GM18867 (cell line): ENCODE measurements around the gene SRGN.
"Not testable (repeated sequence)": the region's sequence is repeated elsewhere in the genome, so short reads cannot be mapped to it uniquely, and the experiment has no call there.

Experiments
- ATAC-seq: cut with Tn5 transposase; IDR thresholded peaks from one replicate; pipeline ENCODE4 v1.9.1; 2021; ENCODE audit warnings: mild to moderate bottlenecking, moderate library complexity; ENCODE audit not compliant: unreplicated experiment

Gene SRGN

DNA sequence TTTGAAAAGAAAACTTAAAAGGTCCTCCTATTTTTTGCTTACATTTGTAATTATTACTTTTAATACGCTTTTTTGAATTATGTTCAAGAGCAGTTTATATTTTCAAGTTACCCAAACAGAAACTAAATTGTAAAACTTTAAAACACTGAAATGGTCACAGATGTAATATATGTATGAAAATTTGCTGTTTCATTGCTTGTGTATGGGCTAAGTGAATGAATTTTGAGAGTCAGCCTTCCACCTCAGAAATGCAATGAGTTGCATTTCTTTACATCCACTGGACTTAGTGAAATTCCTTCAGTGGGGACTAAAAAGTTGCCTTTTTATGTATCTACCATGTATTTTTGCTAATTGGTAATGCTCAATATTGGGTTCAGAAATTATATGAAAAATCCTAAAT, 37.7 kb downstream of the SRGN start:
- no peak for ATAC-seq

DNA sequence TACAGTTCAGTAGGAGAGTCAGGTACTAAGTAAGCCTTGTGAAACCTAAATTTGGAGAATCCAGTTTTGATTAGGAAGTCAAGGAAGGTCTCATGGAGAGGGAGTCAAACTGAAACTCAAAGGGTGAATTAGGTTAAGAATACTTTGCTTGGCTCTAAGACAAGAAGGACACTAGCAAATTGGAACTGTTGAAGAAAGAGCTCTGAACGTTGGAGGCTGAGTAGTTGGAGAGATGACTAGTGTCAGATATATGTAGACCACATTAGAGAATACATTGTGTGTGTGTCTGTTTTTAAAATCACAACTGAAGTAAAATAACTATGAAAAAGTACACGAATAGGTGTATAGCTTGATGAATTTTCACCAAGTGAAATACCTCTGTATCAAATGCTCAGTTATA, 42.3 kb downstream of the SRGN start:
- ATAC-seq, result no peak

DNA sequence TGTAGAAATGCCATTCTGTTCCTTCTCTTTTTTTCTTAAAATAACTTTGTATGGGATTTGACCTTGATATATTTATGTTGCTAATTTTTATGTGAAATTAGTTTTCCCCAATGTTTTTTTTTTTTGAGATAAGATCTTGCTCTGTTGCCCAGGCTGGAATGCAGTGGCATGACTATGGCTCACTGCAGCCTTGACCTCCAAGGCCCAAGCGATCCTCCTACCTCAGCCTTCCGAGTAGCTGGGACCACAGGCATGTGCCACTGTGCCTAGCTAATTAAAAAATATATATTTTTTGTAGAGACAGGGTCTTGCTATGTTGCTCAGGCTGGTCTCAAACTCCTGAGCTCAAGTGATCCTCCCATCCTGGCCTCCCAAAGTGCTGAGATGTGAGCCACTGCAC, 52.1 kb downstream of the SRGN start:
- no peak for ATAC-seq

DNA sequence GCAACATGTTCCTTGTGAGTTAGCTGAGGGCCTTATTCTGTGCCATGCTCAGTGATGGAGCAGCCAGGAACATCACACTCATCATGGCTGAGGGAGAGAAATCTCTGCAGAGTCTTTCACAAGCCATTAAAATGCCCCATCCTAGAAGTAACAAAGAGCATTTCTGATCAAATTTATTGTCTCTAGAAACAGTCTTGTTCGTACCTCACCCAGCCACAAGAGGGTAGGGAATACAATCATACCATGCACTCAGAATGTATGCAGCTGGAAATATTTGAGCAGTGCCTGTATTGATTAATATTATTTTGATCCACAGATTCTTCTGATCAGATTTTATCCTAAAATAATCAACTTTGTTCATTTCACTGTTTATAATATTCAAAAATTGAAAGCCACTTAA, 53.4 kb downstream of the SRGN start:
- no peak for ATAC-seq

DNA sequence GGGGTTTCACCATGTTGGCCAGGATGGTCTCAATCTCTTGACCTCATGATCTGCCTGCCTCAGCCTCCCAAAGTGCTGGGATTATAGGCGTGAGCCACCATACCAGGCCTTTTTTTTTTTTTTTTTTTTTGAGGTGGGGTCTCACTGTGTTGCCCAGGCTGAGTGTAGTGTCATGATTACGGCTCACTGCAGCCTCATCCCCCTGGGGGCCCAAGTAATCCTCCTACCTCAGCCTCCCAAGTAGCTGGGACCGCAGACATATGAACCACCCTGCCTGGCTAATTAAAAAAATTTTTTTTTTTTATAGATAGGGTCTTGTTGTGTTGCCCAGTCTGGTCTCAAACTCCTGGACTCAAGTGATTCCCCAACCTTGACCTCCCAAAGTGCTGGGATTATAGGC, 54.2 kb downstream of the SRGN start:
- ATAC-seq, result not testable (repeated sequence)

DNA sequence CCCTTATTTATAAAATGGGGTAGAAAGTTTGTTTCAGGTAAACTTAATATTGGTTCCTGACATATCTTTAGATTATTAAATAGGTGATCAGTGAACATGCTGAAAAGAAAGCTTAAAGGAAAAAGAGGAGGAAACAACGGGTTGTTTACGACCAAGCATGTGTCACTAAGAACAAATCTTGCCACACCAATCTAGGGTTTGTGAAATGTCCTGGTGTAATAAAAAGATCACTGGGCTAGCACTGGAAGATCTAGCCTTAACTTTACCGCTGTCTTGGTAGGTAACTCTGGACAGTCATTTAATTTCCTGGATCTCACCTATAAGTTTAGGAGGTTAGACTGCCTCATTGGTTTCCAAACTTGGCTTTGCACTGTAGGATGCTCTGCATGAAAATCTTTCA, 55.1 kb downstream of the SRGN start:
- ATAC-seq, result no peak

DNA sequence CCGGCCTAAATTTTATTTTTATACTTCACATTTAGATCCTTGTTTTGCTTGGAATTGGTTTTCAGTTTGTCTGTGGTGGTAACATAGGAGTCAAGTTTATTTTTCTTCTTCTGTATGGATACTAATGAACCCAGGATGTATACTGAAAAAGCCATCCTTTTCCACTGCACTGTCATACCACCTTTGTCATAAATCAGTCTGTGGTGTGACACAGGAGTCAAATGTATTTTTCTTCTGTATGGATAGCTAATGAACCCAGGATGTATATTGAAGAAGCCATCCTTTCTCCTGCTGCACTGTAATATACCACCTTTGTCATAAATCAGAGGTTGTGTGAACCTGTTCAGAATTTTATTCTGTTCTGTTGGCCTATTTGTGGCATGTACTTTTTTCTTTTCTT, 57.4 kb downstream of the SRGN start:
- no peak for ATAC-seq

DNA sequence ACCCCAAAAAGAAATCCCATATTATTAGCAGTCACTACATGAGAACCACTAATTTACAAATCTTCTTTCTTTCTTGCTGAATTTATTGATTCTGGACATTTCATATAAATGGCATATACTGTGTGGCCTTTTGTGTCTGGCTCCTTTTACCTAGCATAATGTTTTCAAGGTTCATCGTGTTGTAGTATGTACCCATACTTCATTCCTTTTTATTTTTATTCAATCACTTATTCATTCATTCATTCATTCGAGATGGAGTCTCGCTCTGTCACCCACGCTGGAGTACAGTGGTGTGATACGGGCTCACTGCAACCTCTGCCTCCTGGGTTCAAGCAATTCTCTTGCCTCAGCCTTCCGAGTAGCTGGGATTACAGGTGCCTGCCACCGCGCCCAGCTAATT, 58.0 kb downstream of the SRGN start:
- no peak for ATAC-seq

DNA sequence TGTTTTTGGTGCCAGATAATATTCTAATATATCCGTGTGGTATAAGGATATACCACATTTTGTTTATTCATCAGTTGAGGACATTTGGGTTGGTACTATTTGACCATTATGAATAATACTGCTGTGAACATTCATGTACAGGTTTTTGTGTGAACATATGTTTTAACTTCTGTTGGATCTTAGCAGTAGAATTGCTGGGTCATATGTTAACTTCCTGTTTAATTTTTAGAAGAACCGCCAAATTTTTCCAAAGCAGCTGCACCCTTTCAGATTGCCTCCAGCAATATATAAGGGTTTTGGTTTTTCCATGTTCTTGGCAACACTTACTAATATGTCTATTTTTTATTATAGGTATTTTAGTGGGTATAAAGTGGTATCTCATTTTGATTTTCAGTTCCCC, 58.9 kb downstream of the SRGN start:
- no peak for ATAC-seq

DNA sequence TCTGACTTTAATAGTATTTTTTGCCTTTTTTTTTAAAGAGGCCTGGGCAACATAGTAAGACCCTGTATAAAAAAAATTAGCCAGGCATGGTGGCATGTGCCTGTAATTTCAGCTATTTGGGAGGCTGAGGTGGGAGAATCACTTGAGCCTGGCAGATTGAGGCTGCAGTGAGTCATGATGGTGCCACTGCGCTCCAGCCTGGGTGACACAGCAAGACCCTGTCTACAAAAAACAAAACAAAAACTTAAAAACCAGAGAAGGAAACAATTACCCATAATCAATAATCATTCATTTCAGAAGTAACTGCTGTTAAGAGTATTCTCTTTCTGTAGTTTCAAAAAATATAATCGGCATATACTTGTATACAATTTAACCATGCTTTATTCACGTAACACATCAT, 64.1 kb downstream of the SRGN start:
- no peak for ATAC-seq

DNA sequence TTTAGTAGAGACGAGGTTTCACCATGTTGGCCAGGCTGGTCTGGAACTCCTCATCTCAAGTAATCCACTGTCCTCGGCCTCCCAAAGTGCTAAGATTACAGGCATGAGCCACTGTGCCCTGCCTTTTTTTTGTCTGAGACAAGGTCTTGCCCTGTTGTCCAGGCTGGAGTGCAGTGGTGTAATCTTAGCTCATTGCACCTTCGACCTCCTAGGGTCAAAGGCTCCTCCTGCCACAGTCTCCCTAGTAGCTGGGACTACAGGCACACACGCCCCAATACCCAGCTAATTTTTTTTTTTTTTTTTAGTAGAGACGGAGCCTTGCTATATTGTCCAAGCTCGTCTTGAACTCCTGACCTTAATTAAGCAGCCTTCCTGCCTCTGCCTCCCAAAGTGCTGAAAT, 65.3 kb downstream of the SRGN start:
- ATAC-seq, result no peak
